Osteocyte (in vitro differentiated cells): ENCODE measurements around the gene LIPG. TPM values are rescaled to one million over a fixed set of nuclear protein-coding genes. Genes with fewer than 3 reads are reported as not detected.
"Not testable (repeated sequence)": the region's sequence is repeated elsewhere in the genome, so short reads cannot be mapped to it uniquely, and the experiment has no call there.

Experiments used
- DNase-seq: peaks from one replicate; pipeline ENCODE4 v3.0.0; 2021; ENCODE audit warnings: mixed read lengths; ENCODE audit not compliant: unreplicated experiment; ENCODE audit errors: extremely low spot score
- H3K27ac Mint-ChIP-seq: one replicate; pipeline ENCODE4 v1.8.0; 2021; ENCODE audit warnings: mild to moderate bottlenecking, mixed read lengths; ENCODE audit not compliant: unreplicated experiment
- H3K27me3 Mint-ChIP-seq: one replicate; pipeline ENCODE4 v1.8.0; 2021; ENCODE audit warnings: mixed read lengths; ENCODE audit not compliant: unreplicated experiment
- H3K36me3 Mint-ChIP-seq: one replicate; pipeline ENCODE4 v1.8.0; 2021; ENCODE audit warnings: mixed read lengths; ENCODE audit not compliant: unreplicated experiment
- H3K4me1 Mint-ChIP-seq: one replicate; pipeline ENCODE4 v1.8.0; 2021; ENCODE audit warnings: mixed read lengths; ENCODE audit not compliant: unreplicated experiment
- H3K4me3 Mint-ChIP-seq: one replicate; pipeline ENCODE4 v1.8.0; 2021; ENCODE audit warnings: mild to moderate bottlenecking, moderate library complexity, mixed read lengths; ENCODE audit not compliant: unreplicated experiment
- H3K9me3 Mint-ChIP-seq: one replicate; pipeline ENCODE4 v1.8.0; 2021; ENCODE audit warnings: mixed read lengths; ENCODE audit not compliant: unreplicated experiment
- long read RNA-seq: library from polyadenylated mRNA; unstranded; transcript quantifications from one replicate; pipeline ENCODE4 v2.0.0, GENCODE V29; 2021
- total RNA-seq: library from RNA; stranded (reverse); gene quantifications from 2 replicates; pipeline ENCODE4 v1.2.1, GENCODE V29; 2021
- TF ChIP-seq, protein P1 (sequence below): fragments of 200-600 bp; sonication (generic); IDR thresholded peaks from 2 replicates; pipeline ENCODE4 v1.5.0; 2021; ENCODE audit warnings: antibody characterized with exemption, mild to moderate bottlenecking, moderate library complexity

Gene LIPG
- total RNA-seq, result not detected in 2 replicates
- long read RNA-seq, result 0 reads

DNA sequence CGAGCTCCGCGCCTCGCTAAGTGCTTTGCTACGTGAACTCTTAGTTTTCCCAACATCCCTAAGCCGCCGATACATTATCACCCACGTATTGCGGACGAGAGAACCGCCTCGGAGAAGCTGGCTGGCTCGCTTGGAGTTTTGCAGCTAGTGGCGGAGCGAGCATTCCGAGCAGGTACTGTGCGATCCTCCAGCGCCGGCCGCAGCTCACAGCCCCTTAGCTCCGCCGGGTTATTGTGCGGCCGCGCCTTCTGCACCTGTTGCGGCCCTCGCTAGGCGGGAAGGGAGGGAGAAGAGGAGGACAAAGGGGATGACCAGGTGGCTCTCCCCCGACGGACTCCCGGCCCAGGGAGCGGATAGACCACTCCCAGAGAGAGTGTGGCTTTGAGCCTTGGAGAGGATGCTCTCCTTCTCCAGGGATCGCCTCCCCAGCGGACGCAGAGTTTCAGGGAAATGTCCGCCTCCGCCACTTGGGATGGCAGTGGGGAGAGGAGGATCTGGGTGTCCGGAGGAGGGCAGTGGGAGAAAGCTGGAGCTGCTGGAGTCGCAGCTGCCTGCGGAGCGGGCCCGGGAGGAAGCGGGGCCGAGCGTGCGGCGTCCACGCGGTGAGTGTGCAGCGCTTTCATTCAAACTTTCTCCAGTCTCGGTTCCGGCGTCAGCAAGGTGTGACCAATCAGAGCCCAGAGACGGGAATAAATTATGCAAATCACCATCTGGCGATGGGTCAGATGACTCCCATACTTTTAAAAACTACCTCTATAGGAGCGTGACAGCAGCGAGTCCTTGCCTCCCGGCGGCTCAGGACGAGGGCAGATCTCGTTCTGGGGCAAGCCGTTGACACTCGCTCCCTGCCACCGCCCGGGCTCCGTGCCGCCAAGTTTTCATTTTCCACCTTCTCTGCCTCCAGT is at the start of gene LIPG:
LIPG (plus strand) TSS at position 769 of the 905 bp plus-strand sequence. CDS start 252 bp downstream, outside the sequence.
- Mint-ChIP-seq H3K4me1 (peaks cover 20% of the 10 kb centered on the region), H3K9me3 (no peaks in the 10 kb centered on the region), H3K4me3 (peak within 1 kb of the TSS; percentile 70), H3K27me3 (peaks cover 87% of the 10 kb centered on the region), H3K36me3 (no peaks in the 10 kb centered on the region), H3K27ac (no peak within 1 kb of the TSS)
- TF ChIP-seq, protein P1, sequence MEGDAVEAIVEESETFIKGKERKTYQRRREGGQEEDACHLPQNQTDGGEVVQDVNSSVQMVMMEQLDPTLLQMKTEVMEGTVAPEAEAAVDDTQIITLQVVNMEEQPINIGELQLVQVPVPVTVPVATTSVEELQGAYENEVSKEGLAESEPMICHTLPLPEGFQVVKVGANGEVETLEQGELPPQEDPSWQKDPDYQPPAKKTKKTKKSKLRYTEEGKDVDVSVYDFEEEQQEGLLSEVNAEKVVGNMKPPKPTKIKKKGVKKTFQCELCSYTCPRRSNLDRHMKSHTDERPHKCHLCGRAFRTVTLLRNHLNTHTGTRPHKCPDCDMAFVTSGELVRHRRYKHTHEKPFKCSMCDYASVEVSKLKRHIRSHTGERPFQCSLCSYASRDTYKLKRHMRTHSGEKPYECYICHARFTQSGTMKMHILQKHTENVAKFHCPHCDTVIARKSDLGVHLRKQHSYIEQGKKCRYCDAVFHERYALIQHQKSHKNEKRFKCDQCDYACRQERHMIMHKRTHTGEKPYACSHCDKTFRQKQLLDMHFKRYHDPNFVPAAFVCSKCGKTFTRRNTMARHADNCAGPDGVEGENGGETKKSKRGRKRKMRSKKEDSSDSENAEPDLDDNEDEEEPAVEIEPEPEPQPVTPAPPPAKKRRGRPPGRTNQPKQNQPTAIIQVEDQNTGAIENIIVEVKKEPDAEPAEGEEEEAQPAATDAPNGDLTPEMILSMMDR, result no peak
- no peak for DNase-seq

DNA sequence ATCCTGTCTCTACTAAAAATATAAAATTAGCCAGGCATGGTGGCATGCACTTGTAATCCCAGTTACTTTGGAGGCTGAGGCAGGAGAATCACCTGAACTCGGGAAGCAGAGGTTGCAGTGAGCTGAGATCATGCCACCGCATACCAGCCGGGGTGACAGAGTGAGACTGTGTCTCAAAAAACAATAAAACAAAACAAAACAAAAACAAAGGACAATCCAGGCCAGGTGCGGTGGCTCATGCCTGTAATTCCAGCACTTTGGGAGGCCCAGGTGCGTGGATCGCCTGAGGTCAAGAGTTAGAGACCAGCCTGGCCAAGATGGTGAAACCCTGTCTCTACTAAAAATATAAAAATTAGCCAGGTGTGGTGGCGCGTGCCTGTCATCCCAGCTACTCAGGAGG is 49.0 kb upstream of the LIPG start:
- not testable (repeated sequence) for DNase-seq, H3K9me3 Mint-ChIP-seq, H3K4me3 Mint-ChIP-seq, H3K36me3 Mint-ChIP-seq, H3K27ac Mint-ChIP-seq, H3K4me1 Mint-ChIP-seq
- H3K27me3 Mint-ChIP-seq, result peaks cover 10% of the 10 kb centered on the region

DNA sequence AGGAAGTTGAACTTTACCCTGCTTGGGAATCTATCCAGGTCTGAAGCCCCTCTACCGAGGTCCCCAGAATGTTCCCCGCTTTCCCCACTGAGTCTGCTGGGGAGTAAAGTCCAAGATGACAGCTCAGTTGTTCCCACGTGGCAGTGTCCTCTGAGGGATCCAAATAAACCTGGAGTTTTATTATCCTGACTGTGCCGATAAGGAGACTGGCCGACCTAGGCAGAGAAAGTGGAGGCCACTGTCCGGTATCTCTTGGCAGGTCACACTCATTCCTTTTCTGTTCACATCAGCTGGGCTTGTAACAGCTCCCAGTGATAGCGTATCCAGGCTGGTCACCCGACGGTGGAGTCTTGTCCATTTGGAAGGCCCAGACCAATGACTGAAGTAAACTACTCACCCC is 47.3 kb upstream of the LIPG start:
- Mint-ChIP-seq H3K36me3 (no peaks in the 10 kb centered on the region), H3K4me3 (no peak overlapping the region), H3K27ac (no peak overlapping the region), H3K9me3 (no peaks in the 10 kb centered on the region), H3K4me1 (no peaks in the 10 kb centered on the region), H3K27me3 (peaks cover 2% of the 10 kb centered on the region)
- TF ChIP-seq, protein P1, result no peak
- no peak for DNase-seq

DNA sequence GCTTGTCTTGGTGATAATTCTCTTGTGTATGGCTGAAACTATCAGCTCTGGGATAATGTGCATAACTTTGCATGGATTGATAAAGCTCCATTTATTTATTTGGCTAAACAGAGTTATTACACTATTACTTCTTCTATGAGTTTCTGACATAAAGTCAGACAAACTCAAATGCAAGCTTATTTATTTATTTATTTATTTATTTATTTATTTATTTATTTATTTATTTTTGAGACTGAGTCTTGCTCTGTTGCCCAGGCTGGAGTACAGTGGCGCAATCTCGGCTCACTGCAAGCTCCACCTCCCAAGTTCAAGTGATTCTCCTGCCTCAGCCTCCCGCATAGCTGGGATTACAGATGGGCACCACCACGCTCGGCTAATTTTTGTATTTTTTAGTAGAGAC is 46.9 kb upstream of the LIPG start:
- H3K9me3 Mint-ChIP-seq, result not testable (repeated sequence)

DNA sequence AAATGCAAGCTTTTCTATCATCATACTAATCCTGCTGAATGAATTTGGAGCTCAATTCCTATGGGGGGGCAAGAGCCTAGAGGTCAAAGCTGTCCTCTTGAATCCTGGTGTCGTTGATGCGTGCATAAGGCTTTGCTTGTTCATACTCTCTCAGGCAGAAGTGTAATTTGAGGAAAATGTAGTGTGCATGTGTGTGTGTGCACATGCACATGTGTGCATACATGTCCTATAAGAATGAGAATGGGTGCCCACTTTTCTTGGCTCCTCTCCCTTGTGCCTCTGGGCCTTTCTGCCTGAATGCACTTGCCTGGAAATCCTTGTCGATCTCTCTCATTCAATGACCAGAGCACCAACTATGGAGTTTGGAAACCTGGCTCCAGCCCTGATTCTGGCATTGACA is 46.3 kb upstream of the LIPG start:
- TF ChIP-seq, protein P1, result no peak
- no peaks in the 10 kb centered on the region for H3K27me3 Mint-ChIP-seq
- no peaks in the 10 kb centered on the region for H3K36me3 Mint-ChIP-seq
- no peak overlapping the region for H3K4me3 Mint-ChIP-seq
- H3K9me3 Mint-ChIP-seq, result no peaks in the 10 kb centered on the region
- H3K27ac Mint-ChIP-seq, result no peak overlapping the region
- DNase-seq, result no peak
- H3K4me1 Mint-ChIP-seq, result no peaks in the 10 kb centered on the region

More for the DNA sequence above, 46.9 kb upstream of the LIPG start:
- H3K36me3 Mint-ChIP-seq, H3K4me3 Mint-ChIP-seq, H3K27me3 Mint-ChIP-seq, DNase-seq, H3K4me1 Mint-ChIP-seq, H3K27ac Mint-ChIP-seq: not testable (repeated sequence)

DNA sequence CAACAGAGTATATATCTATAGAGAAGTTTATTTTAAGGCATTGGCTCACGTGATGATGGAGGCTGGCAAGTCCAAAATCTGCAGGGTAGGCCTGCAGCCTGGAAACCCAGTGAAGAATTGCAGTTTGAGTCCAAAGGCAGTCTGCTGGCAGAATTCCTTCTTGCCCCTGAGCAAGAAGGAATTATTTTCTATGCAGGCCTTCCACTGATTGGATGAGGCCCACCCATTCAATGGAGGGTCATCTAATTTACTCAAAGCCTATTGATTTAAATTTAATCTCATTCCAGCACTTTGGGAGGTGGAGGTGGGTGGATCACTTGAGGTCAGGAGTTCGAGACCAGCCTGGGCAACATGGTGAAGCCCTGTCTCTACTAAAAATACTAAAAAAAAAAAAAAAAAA is 44.4 kb upstream of the LIPG start:
- H3K27ac Mint-ChIP-seq, result no peak overlapping the region
- peaks cover 4% of the 10 kb centered on the region for H3K4me1 Mint-ChIP-seq
- DNase-seq, result no peak
- TF ChIP-seq, protein P1, result no peak
- no peaks in the 10 kb centered on the region for H3K27me3 Mint-ChIP-seq
- H3K36me3 Mint-ChIP-seq, result no peaks in the 10 kb centered on the region
- H3K9me3 Mint-ChIP-seq, result no peaks in the 10 kb centered on the region
- no peak overlapping the region for H3K4me3 Mint-ChIP-seq
